NCI-H2196 (cell line): ENCODE results near the gene CLRN3.

ENCODE experiments used
- DNase-seq: peaks from one replicate; lab custom pipeline; 2025; ENCODE audit not compliant: unreplicated experiment; lab: John Stamatoyannopoulos, UW

CLRN3 gene

DNA sequence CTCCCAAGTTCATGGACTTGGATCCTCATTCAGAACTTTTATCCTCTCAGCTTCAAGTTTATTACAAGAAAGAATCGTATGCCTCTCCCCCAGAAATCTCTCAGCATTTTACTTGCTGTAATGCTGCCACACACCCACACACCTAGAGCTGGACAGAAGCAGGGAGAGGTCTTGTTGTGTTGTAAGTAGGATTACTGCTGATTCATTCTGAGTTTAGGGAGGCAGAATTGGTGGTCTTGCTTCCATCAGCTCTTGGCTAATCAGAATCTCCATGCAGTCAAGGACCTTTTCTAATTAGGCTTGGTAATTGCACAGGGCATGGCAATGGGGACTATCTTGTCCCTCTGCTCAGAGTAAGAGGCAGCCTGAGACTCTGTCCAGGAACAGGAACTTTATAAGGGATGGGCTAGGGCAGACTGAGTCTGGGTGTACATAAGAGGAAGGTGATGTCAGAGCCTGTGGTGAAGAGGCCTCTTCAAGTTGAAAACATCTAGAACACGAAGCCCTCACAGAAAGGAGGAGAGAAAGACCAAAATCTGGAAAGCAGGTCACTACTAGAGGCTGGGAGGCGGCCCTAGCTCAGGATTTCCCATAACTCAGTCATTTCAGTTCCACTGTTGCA is 7.1 kb upstream of the CLRN3 start:
- DNase-seq = no peak

DNA sequence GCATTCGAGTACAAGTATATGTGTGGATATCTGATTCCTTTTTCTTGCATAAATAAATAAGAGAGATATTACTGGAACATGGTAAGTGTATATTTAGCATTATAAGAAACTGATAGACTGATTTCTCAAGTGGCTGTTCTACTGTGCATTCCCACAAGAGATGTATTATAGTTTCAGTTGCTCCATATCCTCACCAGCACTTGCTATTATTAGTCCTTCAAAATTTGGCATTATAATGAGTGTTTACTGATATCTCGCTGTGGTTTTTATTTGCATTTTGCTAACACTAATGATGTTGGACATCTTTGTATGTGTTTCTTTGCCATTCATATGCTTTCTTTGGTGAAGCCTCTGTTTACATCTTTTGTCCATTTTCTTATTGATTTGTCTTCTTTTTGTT is 4.4 kb upstream of the CLRN3 start:
- no peak for DNase-seq

DNA sequence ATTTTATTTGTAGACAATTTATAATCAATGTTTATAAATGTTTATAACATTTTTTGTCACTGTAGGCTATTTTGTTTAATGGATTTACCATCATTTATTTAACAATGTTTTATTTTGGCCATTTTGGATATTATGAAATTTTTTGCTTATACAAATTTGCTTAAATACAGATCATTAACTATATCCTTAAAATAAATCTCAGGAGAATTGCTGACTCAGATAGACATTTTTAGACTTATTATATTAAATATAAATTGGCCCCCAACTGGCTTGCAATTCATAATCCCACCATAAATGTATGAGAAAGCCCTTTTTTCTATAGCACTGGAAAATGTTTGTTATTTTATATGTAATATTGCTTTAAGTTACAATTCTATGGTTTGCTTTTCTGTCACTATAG is 3.8 kb upstream of the CLRN3 start:
- no peak for DNase-seq

DNA sequence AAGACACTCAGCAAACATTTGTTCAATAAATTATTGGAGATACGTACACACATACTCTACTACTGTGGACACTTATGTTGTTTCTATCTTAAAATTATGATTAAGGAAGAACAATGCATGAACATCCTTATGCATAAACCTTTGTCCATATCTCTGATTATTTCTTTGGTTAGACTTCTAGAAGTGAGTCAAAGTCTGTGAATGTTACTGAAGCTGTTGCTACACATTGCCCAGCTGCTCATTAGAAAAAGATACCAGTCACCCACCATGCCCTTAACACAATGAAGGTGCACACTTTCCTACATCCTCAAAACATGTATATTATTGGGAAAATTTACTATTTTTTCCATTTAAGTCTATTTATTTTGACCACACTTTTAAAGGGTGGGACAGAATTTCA is 1.4 kb upstream of the CLRN3 start:
- no peak for DNase-seq

DNA sequence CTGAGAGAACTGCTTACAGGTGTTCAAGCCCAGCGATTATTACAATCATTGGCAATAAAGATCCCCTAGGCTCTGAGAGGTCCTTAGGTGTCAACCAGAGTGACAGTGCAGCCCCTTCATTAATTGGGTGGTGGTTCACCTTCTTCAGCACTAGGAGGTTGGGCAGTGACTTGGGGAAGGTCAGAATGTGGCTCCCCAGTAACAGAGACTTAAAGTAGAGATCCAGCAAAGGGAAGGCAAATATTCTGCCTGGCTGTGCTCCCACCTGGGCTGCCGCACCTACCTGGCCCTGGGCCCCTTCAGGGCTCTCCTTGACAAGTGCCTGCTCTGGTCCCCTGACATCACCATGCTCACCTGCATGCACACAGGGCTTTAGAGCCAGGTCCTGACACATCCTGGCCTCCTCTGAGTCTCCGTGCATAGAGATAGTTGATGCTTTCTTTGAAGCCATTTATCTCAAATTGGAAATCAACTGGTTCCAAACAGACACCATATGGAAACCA is 1.9 kb downstream of the CLRN3 start:
- DNase-seq = no peak

DNA sequence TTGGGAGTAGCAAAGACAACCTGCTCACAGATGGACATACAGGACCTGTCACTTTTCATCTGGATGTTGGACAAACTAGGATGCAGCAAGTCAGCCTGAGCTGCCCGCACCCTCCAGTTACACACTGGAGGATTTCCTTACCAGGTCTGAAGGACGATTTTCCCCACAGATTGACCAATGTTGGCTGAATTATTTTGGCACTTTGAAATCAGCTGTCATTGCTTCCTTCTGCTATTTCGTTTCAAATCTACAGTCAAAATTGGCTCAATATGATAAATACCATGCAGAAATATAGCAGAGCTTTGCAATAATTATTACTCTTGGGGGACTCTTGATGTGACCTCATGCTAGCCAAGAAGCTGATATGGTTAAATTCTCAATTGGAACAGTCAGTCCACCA is 2.5 kb downstream of the CLRN3 start:
- DNase-seq = no peak

DNA sequence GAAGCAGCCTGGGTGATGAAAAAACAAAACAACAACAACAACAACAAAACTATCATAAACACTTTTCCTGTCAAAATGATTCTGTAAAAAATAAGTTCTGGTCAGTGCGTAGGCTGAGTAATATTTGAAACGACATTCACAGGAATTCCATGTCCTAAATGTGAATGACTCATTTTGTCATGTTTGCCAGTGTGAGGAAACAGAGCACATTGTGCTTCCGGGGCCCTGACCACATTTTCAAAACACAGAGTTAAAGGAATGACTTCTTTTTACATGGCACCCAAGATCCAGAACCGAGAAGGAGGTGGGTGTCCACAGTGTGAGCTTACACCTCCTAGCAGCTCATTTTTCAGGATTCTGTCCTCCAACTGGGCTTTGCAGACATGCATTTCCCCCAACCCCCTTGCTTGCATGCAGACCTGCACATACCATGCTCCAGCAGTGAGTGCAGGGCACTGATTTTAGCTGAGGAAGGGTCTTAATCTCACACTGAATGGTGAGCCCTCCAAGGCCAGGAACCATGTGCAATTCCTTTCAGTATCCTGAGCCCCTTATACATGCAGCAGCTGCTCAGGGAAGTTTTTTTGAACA is 3.0 kb downstream of the CLRN3 start:
- no peak for DNase-seq

DNA sequence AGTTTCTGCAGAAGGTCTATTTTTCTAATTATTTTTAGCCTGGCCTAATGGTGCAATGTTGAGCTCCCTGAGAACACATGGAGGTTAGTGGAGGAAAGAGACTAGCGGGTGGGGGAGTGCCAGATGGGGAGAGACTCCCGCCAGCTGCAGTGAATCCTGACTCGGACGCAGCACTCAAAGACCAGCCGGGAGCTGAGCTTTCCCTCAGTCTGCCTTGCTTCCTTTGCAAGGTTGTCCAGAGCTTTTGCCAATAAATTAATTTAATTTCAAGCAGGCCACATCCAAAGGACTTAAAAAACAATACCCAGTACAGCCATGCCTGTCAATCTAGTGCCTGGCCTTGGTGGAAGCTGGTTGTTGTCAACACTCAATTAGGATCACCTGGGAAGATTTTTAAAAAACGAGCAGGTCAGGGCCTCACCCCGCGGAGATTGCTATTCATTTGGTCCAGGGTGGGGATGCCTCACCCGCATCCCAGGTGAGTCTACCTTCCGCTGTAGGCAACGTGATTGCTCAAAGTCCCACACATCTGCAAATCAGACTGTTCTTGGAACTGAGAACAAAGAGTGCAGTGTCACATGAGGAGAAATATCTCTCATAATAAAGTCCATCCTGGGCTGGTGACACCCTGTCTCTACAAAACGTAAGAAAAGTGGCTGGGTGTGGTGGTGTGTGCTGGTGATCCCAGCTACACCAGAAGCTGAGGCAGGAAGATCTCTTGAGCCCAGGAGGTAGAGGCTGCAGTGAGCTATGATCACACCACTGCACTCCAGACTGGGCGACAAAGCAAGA is 4.0 kb downstream of the CLRN3 start:
- DNase-seq = no peak

DNA sequence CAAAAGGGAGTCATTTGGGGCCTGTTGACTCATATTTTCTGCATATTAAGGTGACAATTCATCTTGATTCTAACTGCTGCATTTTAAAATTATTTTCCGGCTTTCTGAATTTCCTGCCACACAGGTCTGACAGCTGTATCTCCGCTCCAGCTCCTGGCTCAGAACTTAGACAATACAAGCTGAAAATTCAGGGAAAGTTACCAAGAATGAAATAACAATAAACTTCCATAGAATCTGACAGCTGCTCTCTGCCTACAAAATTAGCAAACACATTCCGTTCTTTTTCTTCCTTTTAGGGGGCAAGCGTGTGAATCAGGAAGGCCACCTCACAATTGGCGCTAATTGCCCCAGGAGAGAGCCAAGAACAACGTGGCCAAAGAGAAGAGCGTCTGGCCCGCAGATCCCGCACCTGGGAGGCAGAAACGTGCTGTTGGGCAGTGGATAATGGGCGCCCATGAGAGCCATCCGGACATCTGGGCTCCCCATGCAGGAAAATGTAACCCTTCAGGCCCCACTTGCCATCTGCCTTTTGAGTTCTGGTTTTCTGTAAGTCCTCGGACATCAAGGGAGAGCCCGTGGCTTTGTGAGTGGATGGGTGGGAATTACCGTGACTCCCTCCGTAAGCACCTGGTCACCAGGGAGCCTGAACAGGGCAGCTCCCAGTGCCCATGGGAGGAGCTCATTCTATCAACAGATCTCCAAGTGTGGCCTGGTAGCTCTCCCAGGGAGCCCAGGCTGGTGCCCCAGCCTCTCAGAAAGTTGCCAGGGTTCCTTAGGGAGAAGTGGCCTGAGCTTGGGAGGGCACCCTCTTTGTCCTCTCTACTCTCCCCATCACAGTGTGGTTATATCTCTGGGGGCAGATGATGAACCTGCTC is 5.0 kb downstream of the CLRN3 start:
- DNase-seq = no peak

DNA sequence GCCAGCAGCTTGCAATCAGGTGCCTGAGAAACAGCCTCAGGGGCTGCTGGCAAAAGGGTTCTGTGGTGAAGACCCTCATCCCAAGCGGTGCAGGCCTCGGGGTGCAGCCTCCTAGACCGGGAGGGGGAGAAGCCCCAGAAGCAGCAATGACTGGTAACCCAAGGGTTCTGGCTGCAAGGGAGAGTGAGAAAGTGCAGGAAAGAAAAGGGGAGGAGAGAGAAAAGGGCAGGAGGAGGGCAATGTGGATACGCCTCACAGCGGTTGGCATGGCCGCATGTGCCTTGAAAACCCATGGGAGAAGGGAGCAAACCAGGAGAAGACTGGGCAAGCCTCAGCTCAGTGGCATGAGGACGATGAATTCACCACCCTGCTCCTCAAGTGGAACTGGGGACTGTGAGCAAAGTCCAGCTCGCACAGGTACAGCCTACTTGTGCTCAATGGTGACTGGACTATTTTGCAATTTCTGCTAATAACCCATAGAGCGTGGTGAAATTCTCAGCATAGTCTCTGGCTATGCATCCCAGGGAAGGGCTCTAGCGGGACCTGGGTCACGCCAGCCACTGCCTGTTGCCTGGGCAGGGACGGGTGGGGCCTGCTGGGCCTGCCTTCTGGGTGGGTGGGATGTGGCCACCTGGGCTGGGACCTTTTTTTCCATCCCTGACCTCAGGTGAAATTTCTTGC is 6.2 kb downstream of the CLRN3 start:
- no peak for DNase-seq

DNA sequence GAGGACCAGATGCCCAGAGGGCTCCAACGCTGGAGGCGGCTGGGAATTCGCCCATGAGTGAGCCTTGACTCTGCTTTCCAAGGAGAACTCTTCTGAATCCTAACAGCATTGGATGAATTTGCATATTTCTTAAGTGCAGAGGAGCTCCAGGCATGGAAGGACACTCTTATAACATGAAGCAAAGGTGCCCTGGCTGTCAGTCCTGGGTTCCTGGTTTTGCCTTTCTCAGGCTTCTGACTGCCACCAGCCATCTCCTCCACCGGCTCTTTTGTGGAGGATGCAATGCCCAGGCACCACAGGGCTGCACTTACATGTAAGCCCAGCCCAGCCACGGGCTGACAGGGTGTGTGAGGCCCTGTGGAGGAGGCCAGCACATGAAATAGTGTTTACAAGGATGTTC is 8.2 kb downstream of the CLRN3 start:
- no peak for DNase-seq

DNA sequence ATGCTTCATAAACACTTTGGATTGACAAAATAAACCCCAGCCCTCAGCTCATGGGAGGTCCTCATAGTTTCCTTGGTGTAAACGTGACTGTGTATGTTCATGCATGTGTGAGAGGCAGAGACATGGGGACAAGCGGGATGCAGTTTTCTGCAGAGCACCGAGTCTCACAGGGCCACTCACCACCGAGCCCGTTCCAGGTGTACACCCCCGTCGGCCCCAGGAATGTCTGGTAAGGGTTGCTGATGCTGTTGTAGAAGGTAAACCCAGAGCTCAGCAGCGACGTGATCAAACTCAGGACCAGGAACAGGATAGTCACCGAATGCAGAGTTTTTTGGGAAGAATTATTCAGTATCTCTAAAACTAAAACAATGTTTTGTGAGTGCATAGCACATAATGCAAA is 9.2 kb downstream of the CLRN3 start:
- no peak for DNase-seq

DNA sequence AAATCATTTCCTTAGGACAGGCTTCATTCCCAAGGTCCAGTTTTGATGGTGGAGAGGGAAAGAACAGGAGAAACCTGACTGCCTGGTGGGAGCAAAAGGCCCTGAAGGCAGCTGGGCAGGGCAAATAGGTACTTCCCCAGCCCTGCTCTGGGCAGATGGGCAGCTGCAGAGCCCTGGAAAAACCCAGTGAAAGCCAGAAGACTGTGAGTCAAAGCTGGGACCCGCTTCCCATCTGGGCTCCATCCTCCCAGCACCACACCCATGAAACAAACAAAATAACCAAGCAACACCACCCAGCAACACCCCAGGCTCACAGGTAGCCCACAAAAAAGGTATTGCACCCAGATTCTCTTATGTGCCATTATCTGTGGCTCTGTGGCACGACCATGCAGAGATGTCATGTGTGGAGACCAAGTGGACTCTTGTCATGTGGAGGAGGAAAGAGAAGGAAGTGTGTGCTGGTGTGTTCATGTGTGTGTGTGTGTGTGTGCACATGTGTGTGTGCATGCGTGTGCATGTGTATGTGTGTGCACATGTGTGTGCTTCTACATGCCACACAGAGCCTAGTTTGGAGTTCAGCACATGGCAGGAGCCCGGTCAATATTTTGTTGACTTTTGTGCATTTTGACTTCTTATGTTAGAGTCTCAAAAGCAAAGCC is 9.8 kb downstream of the CLRN3 start:
- DNase-seq = no peak

DNA sequence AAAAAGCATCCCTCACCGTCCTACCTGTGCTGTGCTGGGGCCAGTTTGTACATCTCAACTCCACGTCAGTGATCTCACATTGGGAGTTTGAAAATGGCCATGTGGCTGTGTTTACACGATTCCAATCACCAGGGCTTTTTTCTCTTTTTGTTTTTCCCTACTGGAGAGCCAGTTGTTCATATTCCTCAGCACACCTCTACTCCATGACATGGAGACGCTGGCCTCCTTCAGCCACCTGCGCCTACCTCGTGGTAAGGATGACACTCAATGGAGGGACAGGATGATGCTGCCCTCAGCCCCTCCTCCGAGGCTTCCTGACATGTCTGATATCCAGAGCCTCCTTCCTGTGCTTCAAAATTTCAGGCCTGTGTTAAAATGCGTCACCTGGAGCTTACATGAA is 10.3 kb downstream of the CLRN3 start:
- no peak for DNase-seq

DNA sequence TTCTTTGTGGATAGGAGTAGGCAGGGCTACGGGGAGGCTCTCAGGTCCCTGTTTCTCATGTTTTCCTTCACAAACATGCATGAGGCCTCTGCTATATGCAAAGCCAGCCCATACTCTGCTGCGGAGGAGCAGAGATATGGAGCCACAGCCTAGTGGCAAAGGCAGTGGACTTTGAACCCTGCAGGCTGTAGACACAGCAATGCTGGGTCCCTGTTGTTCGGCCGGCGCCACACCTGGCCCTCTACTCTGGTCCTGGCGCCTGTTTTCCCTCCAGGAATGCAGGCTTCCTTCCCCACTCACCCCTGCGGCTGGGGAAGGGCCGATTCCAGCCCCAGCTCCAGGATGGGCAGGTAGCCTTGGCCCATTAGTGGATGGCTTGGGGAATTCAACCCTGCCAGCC is 11.5 kb downstream of the CLRN3 start:
- no peak for DNase-seq

DNA sequence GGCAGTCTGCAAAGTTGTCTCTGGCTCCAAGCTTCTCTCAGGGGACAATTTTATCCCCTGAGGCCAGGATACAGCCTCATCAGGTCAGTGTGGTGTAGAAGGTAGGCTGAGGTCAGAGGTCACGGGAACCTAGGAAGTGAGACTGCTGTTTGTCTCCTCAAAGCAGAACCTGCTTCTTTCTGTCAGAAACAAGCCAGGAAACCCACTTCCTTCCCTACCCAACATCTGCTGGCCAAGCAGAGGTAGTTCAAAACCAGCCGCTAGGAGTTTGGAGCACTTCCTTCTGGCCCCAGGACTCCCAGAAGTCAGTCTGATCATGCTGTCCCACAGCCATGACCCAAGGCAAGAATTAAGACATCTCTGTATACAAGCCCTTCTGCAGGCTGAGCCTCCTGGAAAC is 12.2 kb downstream of the CLRN3 start:
- no peak for DNase-seq

DNA sequence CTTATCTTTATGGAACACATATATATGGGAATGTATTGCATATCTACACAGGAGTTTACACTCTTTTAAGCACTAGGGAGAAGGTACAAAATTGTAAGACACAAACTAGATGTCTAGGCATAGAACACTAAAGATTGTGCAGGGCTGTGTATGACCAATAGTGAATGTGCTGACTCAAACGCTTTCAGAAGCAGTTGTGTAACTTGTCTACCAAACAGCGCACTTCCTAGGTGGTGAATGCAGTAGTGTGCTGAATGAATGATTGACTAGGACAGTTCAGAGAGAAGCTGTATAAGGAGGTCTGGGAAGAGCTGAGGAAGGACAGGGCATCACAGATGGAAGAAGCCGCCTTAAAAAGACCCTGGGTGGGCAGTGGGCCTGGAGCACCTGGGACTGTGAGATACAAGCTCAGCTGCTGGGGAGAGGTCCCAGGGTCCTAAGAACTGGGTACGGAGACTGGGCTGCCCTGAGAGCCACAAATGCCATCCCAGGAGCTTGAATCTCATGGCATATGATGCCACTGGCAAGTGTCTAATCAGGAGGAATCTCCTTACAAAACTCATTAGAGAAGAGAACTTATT is 14.2 kb downstream of the CLRN3 start:
- DNase-seq = no peak

DNA sequence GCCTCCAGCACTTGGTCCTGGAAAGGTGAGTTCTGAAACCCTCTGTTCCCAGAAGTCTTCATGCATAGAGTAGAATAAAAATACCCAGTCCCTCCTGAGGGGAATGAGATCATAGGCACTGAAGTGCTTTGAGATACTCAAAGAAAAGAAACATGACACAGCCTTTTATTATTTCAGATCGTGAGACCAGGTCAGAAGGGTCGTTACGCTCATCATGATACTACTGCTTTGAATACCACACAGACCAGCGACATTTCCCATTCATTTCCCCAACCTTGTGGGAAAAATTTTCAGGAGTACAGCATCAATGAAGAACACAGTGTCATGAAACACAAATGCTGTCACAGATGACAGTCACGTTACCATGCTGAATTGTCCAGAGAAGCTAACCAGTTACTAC is 15.0 kb downstream of the CLRN3 start:
- DNase-seq = no peak

DNA sequence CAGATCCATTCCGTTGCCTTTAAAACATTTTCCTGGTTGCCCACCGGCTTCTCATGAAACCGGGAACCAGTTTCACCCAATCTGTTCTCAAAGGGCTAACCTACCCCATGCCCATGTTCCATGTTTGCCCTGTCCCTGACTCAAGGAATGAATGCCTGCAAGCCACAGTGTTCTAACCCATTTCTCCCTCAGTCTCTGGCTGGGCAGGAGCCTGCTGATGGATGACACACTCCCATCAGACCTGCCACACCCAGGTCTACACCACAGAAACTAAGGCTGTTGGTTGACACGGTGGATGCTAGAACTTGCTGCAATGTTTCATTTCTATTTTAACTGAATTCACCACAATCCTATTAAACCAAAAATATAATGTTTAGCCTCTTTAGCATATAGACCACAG is 15.6 kb downstream of the CLRN3 start:
- DNase-seq = no peak

DNA sequence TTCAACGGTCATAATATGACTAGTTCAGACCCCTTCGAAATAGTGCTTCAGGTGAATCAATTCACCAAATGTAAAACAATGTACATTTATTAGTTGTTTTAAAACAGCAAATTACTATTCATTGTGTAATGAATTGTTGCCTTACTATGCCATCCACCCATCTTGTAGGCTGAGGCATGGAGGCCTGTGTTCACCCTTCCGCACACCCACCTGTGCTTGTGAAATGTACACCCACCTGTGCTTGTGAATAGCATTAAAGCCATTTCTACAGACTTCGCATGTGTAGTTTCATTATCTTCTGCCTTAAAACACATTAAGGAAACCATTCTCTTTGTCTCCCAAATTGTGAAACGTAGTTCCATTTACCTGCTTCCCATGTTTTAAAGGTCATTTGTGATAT is 16.8 kb downstream of the CLRN3 start:
- no peak for DNase-seq
